GM12878 (cell line): ENCODE results near the gene HCN3. TPM values are rescaled to one million over a fixed set of nuclear protein-coding genes. Genes with fewer than 3 reads are reported as not detected.

Experiments
- BCL11A ChIP-seq: IDR thresholded peaks from 2 replicates; pipeline ENCODE4 v1.6.1; 2011; ENCODE audit warnings: low read depth, low read length
- CHD2 ChIP-seq: IDR thresholded peaks from 2 replicates; pipeline ENCODE4 v1.6.1; 2011; ENCODE audit warnings: low read depth, low read length, improper control_type of control experiment, borderline replicate concordance
- DPF2 ChIP-seq: fragments of 450-650 bp; IDR thresholded peaks from 2 replicates; pipeline ENCODE4 v1.6.1; 2017; ENCODE audit warnings: mild to moderate bottlenecking
- EGR1 ChIP-seq, 2 experiments: IDR thresholded peaks; 1 replicate in 1 of 2; 2 replicates in 1 of 2; pipeline ENCODE4 v1.6.1; 2011 to 2012; ENCODE audit warnings: low read depth in 2 of 2, low read length in 2 of 2, borderline replicate concordance in 1 of 2, mild to moderate bottlenecking in 1 of 2, moderate library complexity in 1 of 2
- FOS ChIP-seq: IDR thresholded peaks from 3 replicates; pipeline ENCODE4 v1.6.1; 2011; ENCODE audit warnings: borderline replicate concordance; ENCODE audit not compliant: insufficient read length; ENCODE audit errors: extremely low read depth
- JUNB ChIP-seq: IDR thresholded peaks from 2 replicates; pipeline ENCODE4 v1.6.1; 2016; ENCODE audit warnings: antibody characterized with exemption, mild to moderate bottlenecking
- JUND ChIP-seq: IDR thresholded peaks from 2 replicates; pipeline ENCODE4 v1.6.1; 2012; ENCODE audit warnings: low read depth, mild to moderate bottlenecking, low read length, improper control_type of control experiment, moderate library complexity
- MTA3 ChIP-seq: IDR thresholded peaks from 2 replicates; pipeline ENCODE4 v1.6.1; 2012; ENCODE audit warnings: low read length, inconsistent platforms, borderline replicate concordance
- NR2C1 ChIP-seq: fragments of 450-650 bp; IDR thresholded peaks from 2 replicates; pipeline ENCODE4 v1.6.1; 2017; ENCODE audit warnings: antibody characterized with exemption, mild to moderate bottlenecking, moderate library complexity
- RAD21 ChIP-seq: IDR thresholded peaks from 2 replicates; pipeline ENCODE4 v1.6.1; 2011; ENCODE audit warnings: mild to moderate bottlenecking, low read depth, low read length, moderate library complexity; ENCODE audit not compliant: insufficient read depth
- RAD51 ChIP-seq: fragments of 450-650 bp; IDR thresholded peaks from 2 replicates; pipeline ENCODE4 v1.6.1; 2016; ENCODE audit warnings: moderate library complexity, mild to moderate bottlenecking, inconsistent platforms
- RBBP5 ChIP-seq: fragments of 200-600 bp; sonication (generic); conservative IDR thresholded peaks from 2 replicates; pipeline ENCODE4 v1.6.1; 2016
- RFX5 ChIP-seq: IDR thresholded peaks from 2 replicates; pipeline ENCODE4 v1.6.1; 2011; ENCODE audit warnings: low read depth, low read length, improper control_type of control experiment
- SMAD1 ChIP-seq: fragments of 450-650 bp; IDR thresholded peaks from 2 replicates; pipeline ENCODE4 v1.6.1; 2018; ENCODE audit warnings: mild to moderate bottlenecking, low read depth; ENCODE audit not compliant: partially characterized antibody
- SREBF1 ChIP-seq: IDR thresholded peaks from 2 replicates; pipeline ENCODE4 v1.6.1; 2012; ENCODE audit warnings: mild to moderate bottlenecking, low read length
- SREBF2 ChIP-seq: IDR thresholded peaks from 2 replicates; pipeline ENCODE4 v1.6.1; 2012; ENCODE audit warnings: mild to moderate bottlenecking, low read length
- SUPT20H ChIP-seq: IDR thresholded peaks from 2 replicates; pipeline ENCODE4 v1.6.1; 2011; ENCODE audit warnings: low read depth, mild to moderate bottlenecking, low read length, moderate library complexity, borderline replicate concordance; ENCODE audit not compliant: control insufficient read depth
- TAF1 ChIP-seq: IDR thresholded peaks from 2 replicates; pipeline ENCODE4 v1.6.1; 2011; ENCODE audit warnings: mild to moderate bottlenecking, low read depth, low read length, borderline replicate concordance
- TCF12 ChIP-seq: IDR thresholded peaks from 2 replicates; pipeline ENCODE4 v1.6.1; 2011; ENCODE audit warnings: low read depth, mild to moderate bottlenecking, low read length
- ZNF217 ChIP-seq: fragments of 450-650 bp; IDR thresholded peaks from 2 replicates; pipeline ENCODE4 v1.6.1; 2017; ENCODE audit warnings: antibody characterized with exemption, mild to moderate bottlenecking
- polyA plus RNA-seq, 11 experiments: library from polyadenylated mRNA; depleted of rRNA in 4 of 11; unstranded in 6 of 11; stranded (reverse) in 5 of 11; fragments of >200 nt; fragmentation: Nextera tagmentation in 4 of 11; fragmentation: Illumina TruSeq in 1 of 11; extraction: Ambion mirVana in 4 of 11; extraction: Trizol in 1 of 11; gene quantifications; 1 replicate in 1 of 11; 2 replicates in 10 of 11; pipeline versions ENCODE4 v1.2.1 to v1.2.3, GENCODE V29; 2011 to 2016; ENCODE audit warnings: inconsistent platforms in 2 of 11, missing spikeins in 2 of 11, low read depth in 1 of 11
- total RNA-seq, 4 experiments: library from RNA; depleted of rRNA in 3 of 4; stranded (reverse); fragments of >200 nt in 3 of 4; fragmentation: Illumina TruSeq in 1 of 4; extraction: Trizol in 1 of 4; gene quantifications; 2 replicates each; pipeline versions ENCODE4 v1.2.1 to v1.2.3, GENCODE V29; 2013 to 2021
- TF ChIP-seq, protein P1 (sequence below): IDR thresholded peaks from 2 replicates; pipeline ENCODE4 v1.6.1; 2011; ENCODE audit warnings: borderline replicate concordance, low read depth, mild to moderate bottlenecking, moderate library complexity, low read length; ENCODE audit not compliant: insufficient read depth, poor library complexity, severe bottlenecking
- TF ChIP-seq, protein P2 (sequence below): fragments of 450-650 bp; IDR thresholded peaks from 2 replicates; pipeline ENCODE4 v1.6.1; 2017; ENCODE audit warnings: mild to moderate bottlenecking, low read depth, inconsistent platforms; ENCODE audit not compliant: poor library complexity, severe bottlenecking
- TF ChIP-seq, protein P3 (sequence below): fragments of 450-650 bp; IDR thresholded peaks from 2 replicates; pipeline ENCODE4 v1.6.1; 2017; ENCODE audit warnings: antibody characterized with exemption, mild to moderate bottlenecking, moderate library complexity
- TF ChIP-seq, protein P4 (sequence below): fragments of 450-650 bp; conservative IDR thresholded peaks from 2 replicates; pipeline ENCODE4 v1.6.1; 2017; ENCODE audit warnings: mild to moderate bottlenecking, moderate library complexity

Gene HCN3
- total and polyA plus RNA-seq, 10 of the 15 experiments (the other 5 are each of a cell fraction or from before 2014, with no cell fraction given): 0.08 to 4.1 (median 1.8) TPM

DNA sequence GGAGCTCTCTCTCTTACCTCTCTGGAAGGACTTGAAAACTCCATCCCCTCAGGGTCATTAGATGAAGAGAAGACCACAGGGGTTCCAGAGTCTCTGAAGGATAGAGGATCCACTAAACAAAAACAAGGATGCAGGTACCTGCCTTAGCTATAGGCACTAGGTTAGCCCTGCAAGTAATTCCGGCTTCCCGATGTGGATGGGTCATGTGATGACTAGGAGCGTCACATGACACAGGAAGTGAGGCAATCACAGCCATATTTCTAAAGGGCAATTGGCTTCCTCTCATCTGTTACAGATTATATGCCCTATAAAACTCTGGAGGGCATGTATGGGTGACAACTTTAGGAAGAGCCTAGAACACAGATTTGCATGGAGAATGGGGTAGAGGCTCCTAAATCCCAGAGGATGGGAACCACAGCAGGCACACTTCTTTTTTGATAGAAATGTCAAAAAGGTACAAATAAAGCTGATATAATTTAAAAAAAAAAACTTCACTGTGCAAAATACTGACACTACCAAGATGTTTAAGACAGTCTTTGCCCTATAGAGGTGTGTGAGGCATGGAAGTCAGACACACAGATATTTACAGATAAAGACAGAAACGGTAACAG, 36.1 kb upstream of the HCN3 start (continued):
- TF ChIP-seq, protein P1, sequence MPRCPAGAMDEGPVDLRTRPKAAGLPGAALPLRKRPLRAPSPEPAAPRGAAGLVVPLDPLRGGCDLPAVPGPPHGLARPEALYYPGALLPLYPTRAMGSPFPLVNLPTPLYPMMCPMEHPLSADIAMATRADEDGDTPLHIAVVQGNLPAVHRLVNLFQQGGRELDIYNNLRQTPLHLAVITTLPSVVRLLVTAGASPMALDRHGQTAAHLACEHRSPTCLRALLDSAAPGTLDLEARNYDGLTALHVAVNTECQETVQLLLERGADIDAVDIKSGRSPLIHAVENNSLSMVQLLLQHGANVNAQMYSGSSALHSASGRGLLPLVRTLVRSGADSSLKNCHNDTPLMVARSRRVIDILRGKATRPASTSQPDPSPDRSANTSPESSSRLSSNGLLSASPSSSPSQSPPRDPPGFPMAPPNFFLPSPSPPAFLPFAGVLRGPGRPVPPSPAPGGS: no peak
- TF ChIP-seq BCL11A (no peak), SMAD1 (no peak), CHD2 (no peak), TCF12 (no peak), NR2C1 (peak; percentile 73), EGR1 (IDR thresholded peaks at IDR 0.05; ENCODE audit: borderline replicate concordance in 1 of 2, low read depth in 2 of 2, low read length in 2 of 2) (no peak), SREBF1 (no peak), RBBP5 (no peak), ZNF217 (no peak), FOS (peak; percentile 95), RFX5 (no peak), JUND (no peak), DPF2 (no peak), RAD51 (peak; percentile 100), TAF1 (no peak), RAD21 (no peak), MTA3 (no peak), SUPT20H (no peak), JUNB (no peak), SREBF2 (no peak)
- TF ChIP-seq, protein P2, sequence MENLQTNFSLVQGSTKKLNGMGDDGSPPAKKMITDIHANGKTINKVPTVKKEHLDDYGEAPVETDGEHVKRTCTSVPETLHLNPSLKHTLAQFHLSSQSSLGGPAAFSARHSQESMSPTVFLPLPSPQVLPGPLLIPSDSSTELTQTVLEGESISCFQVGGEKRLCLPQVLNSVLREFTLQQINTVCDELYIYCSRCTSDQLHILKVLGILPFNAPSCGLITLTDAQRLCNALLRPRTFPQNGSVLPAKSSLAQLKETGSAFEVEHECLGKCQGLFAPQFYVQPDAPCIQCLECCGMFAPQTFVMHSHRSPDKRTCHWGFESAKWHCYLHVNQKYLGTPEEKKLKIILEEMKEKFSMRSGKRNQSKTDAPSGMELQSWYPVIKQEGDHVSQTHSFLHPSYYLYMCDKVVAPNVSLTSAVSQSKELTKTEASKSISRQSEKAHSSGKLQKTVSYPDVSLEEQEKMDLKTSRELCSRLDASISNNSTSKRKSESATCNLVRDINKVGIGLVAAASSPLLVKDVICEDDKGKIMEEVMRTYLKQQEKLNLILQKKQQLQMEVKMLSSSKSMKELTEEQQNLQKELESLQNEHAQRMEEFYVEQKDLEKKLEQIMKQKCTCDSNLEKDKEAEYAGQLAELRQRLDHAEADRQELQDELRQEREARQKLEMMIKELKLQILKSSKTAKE: no peak
- TF ChIP-seq, protein P3, sequence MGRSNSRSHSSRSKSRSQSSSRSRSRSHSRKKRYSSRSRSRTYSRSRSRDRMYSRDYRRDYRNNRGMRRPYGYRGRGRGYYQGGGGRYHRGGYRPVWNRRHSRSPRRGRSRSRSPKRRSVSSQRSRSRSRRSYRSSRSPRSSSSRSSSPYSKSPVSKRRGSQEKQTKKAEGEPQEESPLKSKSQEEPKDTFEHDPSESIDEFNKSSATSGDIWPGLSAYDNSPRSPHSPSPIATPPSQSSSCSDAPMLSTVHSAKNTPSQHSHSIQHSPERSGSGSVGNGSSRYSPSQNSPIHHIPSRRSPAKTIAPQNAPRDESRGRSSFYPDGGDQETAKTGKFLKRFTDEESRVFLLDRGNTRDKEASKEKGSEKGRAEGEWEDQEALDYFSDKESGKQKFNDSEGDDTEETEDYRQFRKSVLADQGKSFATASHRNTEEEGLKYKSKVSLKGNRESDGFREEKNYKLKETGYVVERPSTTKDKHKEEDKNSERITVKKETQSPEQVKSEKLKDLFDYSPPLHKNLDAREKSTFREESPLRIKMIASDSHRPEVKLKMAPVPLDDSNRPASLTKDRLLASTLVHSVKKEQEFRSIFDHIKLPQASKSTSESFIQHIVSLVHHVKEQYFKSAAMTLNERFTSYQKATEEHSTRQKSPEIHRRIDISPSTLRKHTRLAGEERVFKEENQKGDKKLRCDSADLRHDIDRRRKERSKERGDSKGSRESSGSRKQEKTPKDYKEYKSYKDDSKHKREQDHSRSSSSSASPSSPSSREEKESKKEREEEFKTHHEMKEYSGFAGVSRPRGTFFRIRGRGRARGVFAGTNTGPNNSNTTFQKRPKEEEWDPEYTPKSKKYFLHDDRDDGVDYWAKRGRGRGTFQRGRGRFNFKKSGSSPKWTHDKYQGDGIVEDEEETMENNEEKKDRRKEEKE: no peak
- TF ChIP-seq, protein P4, sequence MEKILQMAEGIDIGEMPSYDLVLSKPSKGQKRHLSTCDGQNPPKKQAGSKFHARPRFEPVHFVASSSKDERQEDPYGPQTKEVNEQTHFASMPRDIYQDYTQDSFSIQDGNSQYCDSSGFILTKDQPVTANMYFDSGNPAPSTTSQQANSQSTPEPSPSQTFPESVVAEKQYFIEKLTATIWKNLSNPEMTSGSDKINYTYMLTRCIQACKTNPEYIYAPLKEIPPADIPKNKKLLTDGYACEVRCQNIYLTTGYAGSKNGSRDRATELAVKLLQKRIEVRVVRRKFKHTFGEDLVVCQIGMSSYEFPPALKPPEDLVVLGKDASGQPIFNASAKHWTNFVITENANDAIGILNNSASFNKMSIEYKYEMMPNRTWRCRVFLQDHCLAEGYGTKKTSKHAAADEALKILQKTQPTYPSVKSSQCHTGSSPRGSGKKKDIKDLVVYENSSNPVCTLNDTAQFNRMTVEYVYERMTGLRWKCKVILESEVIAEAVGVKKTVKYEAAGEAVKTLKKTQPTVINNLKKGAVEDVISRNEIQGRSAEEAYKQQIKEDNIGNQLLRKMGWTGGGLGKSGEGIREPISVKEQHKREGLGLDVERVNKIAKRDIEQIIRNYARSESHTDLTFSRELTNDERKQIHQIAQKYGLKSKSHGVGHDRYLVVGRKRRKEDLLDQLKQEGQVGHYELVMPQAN: peak; percentile 96
